HEK293 (cell line): ENCODE results near the gene UPP1.

Source experiments
- CTCF ChIA-PET: fragments of 350-600 bp; formaldehyde crosslinking; extraction: SDS; loops from one replicate; lab custom pipeline; 2021; ENCODE audit warnings: antibody characterized with exemption; lab: Yijun Ruan, JAX
- POLR2A ChIA-PET: fragments of 300-600 bp; formaldehyde crosslinking; extraction: SDS; loops from one replicate; lab custom pipeline; 2020; ENCODE audit warnings: antibody characterized with exemption, inconsistent platforms; lab: Yijun Ruan, JAX
- H3K27ac ChIP-seq: fragments of 200-500 bp; sonication (Bioruptor generic); 2 replicates; pipeline ENCODE4 v1.5.1; 2014; ENCODE audit warnings: low read depth, low read length, control low read depth, inconsistent platforms; ENCODE audit errors: extremely low read depth
- H3K36me3 ChIP-seq, 2 experiments: fragments of 200-500 bp in 1 of 2; sonication (Bioruptor generic) in 1 of 2; 1 replicate in 1 of 2; 2 replicates in 1 of 2; pipeline ENCODE4 v1.5.1; 2014 to 2017; ENCODE audit warnings: inconsistent platforms in 2 of 2, low read length in 2 of 2; ENCODE audit not compliant: control insufficient read depth in 2 of 2, insufficient read depth in 1 of 2
- H3K4me1 ChIP-seq: fragments of 200-500 bp; sonication (Bioruptor generic); 2 replicates; pipeline ENCODE4 v1.5.1; 2014; ENCODE audit warnings: mild to moderate bottlenecking, low read length, inconsistent platforms; ENCODE audit not compliant: control insufficient read depth, insufficient read depth
- H3K4me3 ChIP-seq: 2 replicates; pipeline ENCODE4 v1.5.1; 2011; ENCODE audit warnings: low read depth, mild to moderate bottlenecking, control low read depth, low read length, moderate library complexity
- H3K9me3 ChIP-seq: fragments of 200-500 bp; sonication (Bioruptor generic); 2 replicates; pipeline ENCODE4 v1.5.1; 2014; ENCODE audit warnings: low read depth, low read length, inconsistent platforms; ENCODE audit not compliant: control insufficient read depth, insufficient read depth
- BCL11B ChIP-seq: fragments of 450-650 bp; formaldehyde crosslinking; IDR thresholded peaks from 2 replicates; pipeline ENCODE4 v1.5.1; 2016; ENCODE audit warnings: low read depth, missing biosample characterization, missing genetic modification characterization
- GLI2 ChIP-seq: fragments of 450-650 bp; formaldehyde crosslinking; IDR thresholded peaks from 2 replicates; pipeline ENCODE4; 2017; ENCODE audit warnings: missing biosample characterization, missing genetic modification characterization, low read depth, borderline replicate concordance
- HOXC10 ChIP-seq: sonication (generic); formaldehyde crosslinking; IDR thresholded peaks from 2 replicates; pipeline ENCODE4 v1.8.1; 2023; ENCODE audit warnings: mild to moderate bottlenecking, missing genetic modification reagents
- PRDM1 ChIP-seq: fragments of 450-650 bp; formaldehyde crosslinking; IDR thresholded peaks from 2 replicates; pipeline ENCODE4; 2016; ENCODE audit warnings: missing biosample characterization, missing genetic modification characterization
- SCRT2 ChIP-seq: fragments of 450-650 bp; formaldehyde crosslinking; IDR thresholded peaks from 2 replicates; pipeline ENCODE4 v1.5.1; 2016; ENCODE audit warnings: missing biosample characterization, missing genetic modification characterization
- SP3 ChIP-seq: fragments of 450-650 bp; formaldehyde crosslinking; IDR thresholded peaks from 2 replicates; pipeline ENCODE4 v1.5.1; 2016; ENCODE audit warnings: missing biosample characterization, missing genetic modification characterization
- TCF7L2 ChIP-seq: IDR thresholded peaks from 2 replicates; pipeline ENCODE4 v1.6.1; 2011; ENCODE audit warnings: low read depth, mild to moderate bottlenecking, inconsistent platforms, low read length, moderate library complexity, borderline replicate concordance
- TRIM28 ChIP-seq: IDR thresholded peaks from 2 replicates; pipeline ENCODE4 v1.6.1; 2011; ENCODE audit warnings: low read length, control low read depth, borderline replicate concordance
- ZBTB7A ChIP-seq: fragments of 450-650 bp; formaldehyde crosslinking; IDR thresholded peaks from 2 replicates; pipeline ENCODE4 v1.5.1; 2016; ENCODE audit warnings: low read depth, missing biosample characterization, missing genetic modification characterization
- ZNF121 ChIP-seq: fragments of 450-650 bp; formaldehyde crosslinking; IDR thresholded peaks from 2 replicates; pipeline ENCODE4 v1.5.1; 2016; ENCODE audit warnings: missing biosample characterization, missing genetic modification characterization
- ZNF140 ChIP-seq: fragments of 450-650 bp; formaldehyde crosslinking; IDR thresholded peaks from 2 replicates; pipeline ENCODE4 v1.5.1; 2016; ENCODE audit warnings: missing biosample characterization, missing genetic modification characterization
- ZNF174 ChIP-seq: fragments of 450-650 bp; formaldehyde crosslinking; IDR thresholded peaks from 2 replicates; pipeline ENCODE4 v1.5.0; 2017; ENCODE audit warnings: missing biosample characterization, mild to moderate bottlenecking, missing genetic modification characterization
- ZNF473 ChIP-seq: fragments of 450-650 bp; formaldehyde crosslinking; IDR thresholded peaks from 2 replicates; pipeline ENCODE4 v1.5.1; 2017; ENCODE audit warnings: missing biosample characterization, missing genetic modification characterization
- ZNF510 ChIP-seq: fragments of 450-650 bp; formaldehyde crosslinking; IDR thresholded peaks from 2 replicates; pipeline ENCODE4 v1.5.1; 2018; ENCODE audit warnings: mild to moderate bottlenecking, missing genetic modification characterization, missing biosample characterization; ENCODE audit not compliant: insufficient replicate concordance
- ZNF530 ChIP-seq: fragments of 450-650 bp; formaldehyde crosslinking; IDR thresholded peaks from 2 replicates; pipeline ENCODE4 v1.5.1; 2016; ENCODE audit warnings: low read depth, missing biosample characterization, missing genetic modification characterization
- ZNF561 ChIP-seq: fragments of 450-650 bp; IDR thresholded peaks from 2 replicates; pipeline ENCODE4 v1.5.1; 2018; ENCODE audit warnings: missing biosample characterization, missing genetic modification characterization, borderline replicate concordance
- ZNF600 ChIP-seq: fragments of 450-650 bp; formaldehyde crosslinking; IDR thresholded peaks from 2 replicates; pipeline ENCODE4 v1.5.1; 2016; ENCODE audit warnings: missing biosample characterization, missing genetic modification characterization
- ZNF624 ChIP-seq: fragments of 450-650 bp; formaldehyde crosslinking; IDR thresholded peaks from 2 replicates; pipeline ENCODE4 v1.5.1; 2017; ENCODE audit warnings: missing biosample characterization, missing genetic modification characterization
- ZNF654 ChIP-seq: fragments of 450-650 bp; formaldehyde crosslinking; IDR thresholded peaks from 2 replicates; pipeline ENCODE4 v1.5.1; 2016; ENCODE audit warnings: low read depth, missing biosample characterization, missing genetic modification characterization
- ZNF664 ChIP-seq: fragments of 450-650 bp; formaldehyde crosslinking; IDR thresholded peaks from 2 replicates; pipeline ENCODE4 v1.5.1; 2016; ENCODE audit warnings: missing biosample characterization, missing genetic modification characterization
- ZNF785 ChIP-seq: fragments of 450-650 bp; formaldehyde crosslinking; IDR thresholded peaks from 2 replicates; pipeline ENCODE4 v1.5.1; 2016; ENCODE audit warnings: missing biosample characterization, missing genetic modification characterization
- ZNF792 ChIP-seq: fragments of 450-650 bp; formaldehyde crosslinking; IDR thresholded peaks from 2 replicates; pipeline ENCODE4 v1.5.1; 2016; ENCODE audit warnings: missing biosample characterization, missing genetic modification characterization
- TF ChIP-seq, protein P1 (sequence below): fragments of 450-650 bp; formaldehyde crosslinking; IDR thresholded peaks from 2 replicates; pipeline ENCODE4 v1.5.1; 2016; ENCODE audit warnings: missing biosample characterization, missing genetic modification characterization
- TF ChIP-seq, protein P2 (sequence below): sonication (generic); formaldehyde crosslinking; IDR thresholded peaks from 2 replicates; pipeline ENCODE4 v1.8.1; 2022; ENCODE audit warnings: mild to moderate bottlenecking, moderate library complexity, missing genetic modification reagents

Gene UPP1

GRCh38 chr7:48090095-48090805, 1.2 kb downstream of the UPP1 start:
- TF ChIP-seq ZBTB7A (tag by site-specific recombination) (no peak), ZNF600 (tag by site-specific recombination) (peak; percentile 19; the same call in 1 of the 2 replicates)
- Histone ChIP-seq H3K9me3 (no peaks in the 10 kb centered on the region), H3K4me1 (peaks cover 5% of the 10 kb centered on the region; the same call in 1 of the 2 replicates), H3K36me3 (peaks cover 0 to 30% of the 10 kb centered on the region in 2 experiments; a peak in 2 of 3 replicates), H3K4me3 (peak overlapping the region; percentile 76), H3K27ac (no peak overlapping the region)
- POLR2A ChIA-PET = interaction anchor here (1.0 to 2.7 kb wide), 5 partner anchors 11 to 112 kb away, joined by 3 to 11 read pairs (median 5); no protein-coding TSS in a partner anchor
- CTCF ChIA-PET = interaction anchor here (1.7 kb wide), 1 partner anchor 19 kb away, joined by 5 read pairs; no protein-coding TSS in a partner anchor

DNA sequence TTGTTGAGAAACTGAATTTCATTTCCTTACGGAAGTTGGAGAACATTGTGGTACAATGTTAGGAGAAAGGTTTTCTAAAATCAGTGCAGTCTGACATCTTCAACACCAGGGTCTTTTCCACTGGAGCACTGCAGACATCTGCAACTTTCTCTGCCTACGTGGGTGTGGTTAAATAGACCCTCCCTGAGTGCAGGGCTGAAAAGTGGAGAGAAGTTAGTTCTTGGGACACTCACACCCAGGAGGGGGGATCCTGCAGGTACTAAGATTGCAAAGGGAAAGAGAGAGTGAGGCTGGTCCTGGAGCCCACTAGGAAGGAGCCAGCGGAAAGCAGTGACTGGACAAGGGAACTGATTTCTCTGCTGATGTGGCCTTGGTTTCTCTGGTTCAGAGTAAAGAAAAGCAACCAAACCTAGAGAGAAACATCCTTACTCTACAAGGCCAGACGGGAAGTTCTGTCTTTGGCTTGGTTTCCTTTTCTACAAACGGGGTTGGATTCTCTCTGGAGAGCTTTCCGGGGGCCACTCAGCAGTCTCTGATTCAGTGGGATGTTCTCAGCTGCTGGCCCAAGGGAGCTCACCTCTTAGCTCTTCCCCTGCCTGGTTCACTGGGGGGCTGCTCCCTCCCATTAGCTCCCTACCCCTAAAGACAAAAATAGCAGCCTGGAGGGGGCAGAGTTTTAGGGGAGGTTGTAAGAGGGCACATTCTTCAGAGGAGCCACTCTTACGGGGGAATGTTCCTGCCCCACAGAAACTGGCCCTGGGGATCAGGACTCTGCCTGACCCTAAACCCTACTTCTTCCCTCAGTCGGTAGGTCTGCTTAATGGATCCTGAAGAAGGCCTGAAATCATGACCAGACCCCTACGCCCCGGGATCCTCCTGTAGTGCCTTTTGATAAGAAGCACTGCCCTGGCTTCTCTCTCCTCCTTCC, 2.7 kb downstream of the UPP1 start:
- H3K36me3 ChIP-seq = peaks cover 0 to 42% of the 10 kb centered on the region in 2 experiments; a peak in 2 of 3 replicates
- CTCF ChIA-PET = interaction anchor here (0.6 to 2.5 kb wide), 4 partner anchors 10 to 104 kb away, joined by 3 to 10 read pairs (median 5); no protein-coding TSS in a partner anchor
- H3K4me3 ChIP-seq = no peak overlapping the region
- no peak overlapping the region for H3K27ac ChIP-seq
- POLR2A ChIA-PET = interaction anchor here (0.8 to 1.5 kb wide), 5 partner anchors 12 to 102 kb away, joined by 3 to 5 read pairs (median 3); partner anchors contain the start of gene C7orf57
- no peak for TF ChIP-seq ZNF624 (tag by site-specific recombination)
- TF ChIP-seq PRDM1 (tag by site-specific recombination) = peak; percentile 6; the same call in 1 of the 2 replicates
- no peaks in the 10 kb centered on the region for H3K9me3 ChIP-seq
- H3K4me1 ChIP-seq = no peaks in the 10 kb centered on the region; the same call in 1 of the 2 replicates

- ChIA-PET POLR2A (interaction anchor here (1.5 kb wide), 1 partner anchor 10 kb away, joined by 4 read pairs; no protein-coding TSS in a partner anchor), CTCF (interaction anchor here (1.7 kb wide), 1 partner anchor 103 kb away, joined by 7 read pairs; no protein-coding TSS in a partner anchor)
- Histone ChIP-seq H3K4me1 (no peaks in the 10 kb centered on the region), H3K27ac (no peak overlapping the region), H3K36me3 (peaks cover 5 to 70% of the 10 kb centered on the region in 2 experiments; a peak in 2 of 3 replicates)
- TF ChIP-seq BCL11B (tag by site-specific recombination) (no peak), TCF7L2 (no peak), SCRT2 (no peak), ZNF121 (tag by site-specific recombination) (no peak), ZNF510 (tag by site-specific recombination) (no peak), SP3 (no peak), ZNF561 (tag by site-specific recombination) (no peak), ZNF792 (tag by site-specific recombination) (no peak), GLI2 (tag by site-specific recombination) (no peak), ZNF530 (no peak), HOXC10 (CRISPR knock-in tag) (no peak), ZNF785 (tag by site-specific recombination) (no peak), ZNF654 (no peak), TRIM28 (no peak), ZNF473 (no peak), ZNF174 (no peak), ZNF664 (tag by site-specific recombination) (no peak), ZNF140 (tag by site-specific recombination) (no peak)
- TF ChIP-seq, protein P1, sequence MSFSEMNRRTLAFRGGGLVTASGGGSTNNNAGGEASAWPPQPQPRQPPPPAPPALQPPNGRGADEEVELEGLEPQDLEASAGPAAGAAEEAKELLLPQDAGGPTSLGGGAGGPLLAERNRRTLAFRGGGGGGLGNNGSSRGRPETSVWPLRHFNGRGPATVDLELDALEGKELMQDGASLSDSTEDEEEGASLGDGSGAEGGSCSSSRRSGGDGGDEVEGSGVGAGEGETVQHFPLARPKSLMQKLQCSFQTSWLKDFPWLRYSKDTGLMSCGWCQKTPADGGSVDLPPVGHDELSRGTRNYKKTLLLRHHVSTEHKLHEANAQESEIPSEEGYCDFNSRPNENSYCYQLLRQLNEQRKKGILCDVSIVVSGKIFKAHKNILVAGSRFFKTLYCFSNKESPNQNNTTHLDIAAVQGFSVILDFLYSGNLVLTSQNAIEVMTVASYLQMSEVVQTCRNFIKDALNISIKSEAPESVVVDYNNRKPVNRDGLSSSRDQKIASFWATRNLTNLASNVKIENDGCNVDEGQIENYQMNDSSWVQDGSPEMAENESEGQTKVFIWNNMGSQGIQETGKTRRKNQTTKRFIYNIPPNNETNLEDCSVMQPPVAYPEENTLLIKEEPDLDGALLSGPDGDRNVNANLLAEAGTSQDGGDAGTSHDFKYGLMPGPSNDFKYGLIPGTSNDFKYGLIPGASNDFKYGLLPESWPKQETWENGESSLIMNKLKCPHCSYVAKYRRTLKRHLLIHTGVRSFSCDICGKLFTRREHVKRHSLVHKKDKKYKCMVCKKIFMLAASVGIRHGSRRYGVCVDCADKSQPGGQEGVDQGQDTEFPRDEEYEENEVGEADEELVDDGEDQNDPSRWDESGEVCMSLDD (tag by site-specific recombination) = no peak
- TF ChIP-seq, protein P2, sequence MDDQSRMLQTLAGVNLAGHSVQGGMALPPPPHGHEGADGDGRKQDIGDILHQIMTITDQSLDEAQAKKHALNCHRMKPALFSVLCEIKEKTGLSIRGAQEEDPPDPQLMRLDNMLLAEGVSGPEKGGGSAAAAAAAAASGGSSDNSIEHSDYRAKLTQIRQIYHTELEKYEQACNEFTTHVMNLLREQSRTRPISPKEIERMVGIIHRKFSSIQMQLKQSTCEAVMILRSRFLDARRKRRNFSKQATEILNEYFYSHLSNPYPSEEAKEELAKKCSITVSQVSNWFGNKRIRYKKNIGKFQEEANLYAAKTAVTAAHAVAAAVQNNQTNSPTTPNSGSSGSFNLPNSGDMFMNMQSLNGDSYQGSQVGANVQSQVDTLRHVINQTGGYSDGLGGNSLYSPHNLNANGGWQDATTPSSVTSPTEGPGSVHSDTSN (CRISPR knock-in tag) = no peak
- TF ChIP-seq, all 188 proteins: peak for 0
- Histone ChIP-seq H3K9me3 (no peaks in the 10 kb centered on the region), H3K4me3 (no peak overlapping the region)
Observed at GRCh38 chr7:48094861-48095293, 5.8 kb downstream of the UPP1 start.
